K562 (cell line): ENCODE measurements around the gene SHFL. TPM values are rescaled to one million over a fixed set of nuclear protein-coding genes. Genes with fewer than 3 reads are reported as not detected.

Experiments used
- KLF6 ChIP-seq: fragments of 250-450 bp; sonication (Bioruptor Pico); IDR thresholded peaks from 2 replicates; pipeline ENCODE4 v1.4.0; 2020; ENCODE audit warnings: mild to moderate bottlenecking, moderate library complexity, borderline replicate concordance
- REST ChIP-seq, 2 experiments: fragments of 450-650 bp; formaldehyde crosslinking in 1 of 2; IDR thresholded peaks; 2 replicates each; pipeline versions ENCODE4 v1.4.0 to v1.6.1; 2014 to 2020; ENCODE audit warnings: mild to moderate bottlenecking in 2 of 2, borderline replicate concordance in 1 of 2, low read depth in 1 of 2
- SMARCE1 ChIP-seq: fragments of 450-650 bp; IDR thresholded peaks from 2 replicates; pipeline ENCODE4 v1.7.1; 2016; ENCODE audit warnings: mild to moderate bottlenecking
- TAF1 ChIP-seq: IDR thresholded peaks from 2 replicates; pipeline ENCODE4 v1.6.1; 2011; ENCODE audit warnings: mild to moderate bottlenecking, low read length, moderate library complexity; ENCODE audit not compliant: insufficient read depth, control insufficient read depth, severe bottlenecking; ENCODE audit errors: extremely low read depth
- TBL1XR1 ChIP-seq, 2 experiments: IDR thresholded peaks; 2 replicates each; pipeline ENCODE4 v1.6.1; 2012; ENCODE audit warnings: improper control_type of control experiment in 2 of 2, low read length in 2 of 2, mild to moderate bottlenecking in 1 of 2
- TOE1 ChIP-seq, 2 experiments: fragments of 450-650 bp in 1 of 2; sonication (generic) in 1 of 2; formaldehyde crosslinking in 1 of 2; IDR thresholded peaks; 2 replicates each; pipeline versions ENCODE4 v1.7.1 to v1.8.0; 2016 to 2022; ENCODE audit warnings: borderline replicate concordance in 2 of 2, mild to moderate bottlenecking in 2 of 2, antibody characterized with exemption in 1 of 2, inconsistent platforms in 1 of 2, low read depth in 1 of 2, missing genetic modification reagents in 1 of 2, moderate library complexity in 1 of 2
- polyA plus RNA-seq, 8 experiments: library from polyadenylated mRNA; depleted of rRNA in 4 of 8; stranded (reverse) in 5 of 8; unstranded in 3 of 8; fragments of >200 nt; fragmentation: Nextera tagmentation in 2 of 8; fragmentation: Illumina TruSeq in 1 of 8; extraction: Ambion mirVana in 2 of 8; extraction: Trizol in 1 of 8; gene quantifications; 2 replicates each; pipeline versions ENCODE4 v1.2.1 to v1.2.3, GENCODE V29; 2011 to 2014; ENCODE audit warnings: inconsistent platforms in 1 of 8, missing spikeins in 1 of 8
- total RNA-seq, 7 experiments: library from RNA; depleted of rRNA in 6 of 7; stranded (reverse); fragments of >200 nt in 6 of 7; fragmentation: Illumina TruSeq in 2 of 7; extraction: Trizol in 2 of 7; gene quantifications; 2 replicates each; pipeline versions ENCODE4 v1.2.1 to v1.2.3, GENCODE V29; 2011 to 2021; ENCODE audit warnings: low replicate concordance in 1 of 7

SHFL gene
- total and polyA plus RNA-seq, 9 of the 15 experiments (the other 6 are each of a cell fraction or from before 2014, with no cell fraction given): 1.5 to 25.7 (median 13.0) TPM

- TF ChIP-seq REST (IDR thresholded peaks at IDR 0.05; ENCODE audit: borderline replicate concordance): no peak
- no peak for TF ChIP-seq REST (CRISPR knock-in tag; IDR thresholded peaks at IDR 0.05; ENCODE audit: low read depth)
- no peak for TF ChIP-seq KLF6 (CRISPR knock-in tag)
- no peak for TF ChIP-seq TBL1XR1 (IDR thresholded peaks at IDR 0.05; ENCODE audit: low read length in 2 of 2)
- no peak for TF ChIP-seq TOE1 (IDR thresholded peaks at IDR 0.05; ENCODE audit: borderline replicate concordance)
- TF ChIP-seq TOE1 (CRISPR knock-in tag; IDR thresholded peaks at IDR 0.05; ENCODE audit: borderline replicate concordance, low read depth): no peak
- TF ChIP-seq TAF1: no peak
- no peak for TF ChIP-seq SMARCE1
Observed at GRCh38 chr19:10087296-10088061, 1.4 kb downstream of the SHFL start (continued).
